DOHH2 (cell line): Measurements from ENCODE around the gene LGR6.
A peak's percentile ranks its signal among the peaks of the same experiment; 100 is the strongest.

Experiments
- H3F3A ChIP-seq: fragments of 200-600 bp; sonication (generic), shearing (Covaris generic); 2 replicates; pipeline ENCODE4 v1.6.0; 2016; ENCODE audit warnings: antibody characterized with exemption, mild to moderate bottlenecking; ENCODE audit not compliant: control insufficient read depth, insufficient read depth
- H3K27ac ChIP-seq: fragments of 200-600 bp; sonication (generic); 2 replicates; pipeline ENCODE4 v1.5.1; 2014; ENCODE audit warnings: low read depth, mild to moderate bottlenecking, low read length, moderate library complexity
- H3K27me3 ChIP-seq: fragments of 200-600 bp; sonication (generic); 2 replicates; pipeline ENCODE4 v1.6.1; 2014; ENCODE audit warnings: mild to moderate bottlenecking, low read length, mixed read lengths; ENCODE audit not compliant: control insufficient read depth
- H3K36me3 ChIP-seq: fragments of 200-600 bp; sonication (generic); 2 replicates; pipeline ENCODE4 v1.6.1; 2014; ENCODE audit warnings: mild to moderate bottlenecking, low read length, moderate library complexity, mixed read lengths; ENCODE audit not compliant: control insufficient read depth
- H3K4me1 ChIP-seq: fragments of 200-600 bp; sonication (generic); 2 replicates; pipeline ENCODE4 v1.6.1; 2014; ENCODE audit warnings: mild to moderate bottlenecking, low read length, mixed read lengths; ENCODE audit not compliant: control insufficient read depth
- H3K4me2 ChIP-seq: fragments of 200-600 bp; sonication (generic); 2 replicates; pipeline ENCODE4 v1.6.0; 2014; ENCODE audit warnings: mild to moderate bottlenecking, low read length, moderate library complexity
- H3K4me3 ChIP-seq: fragments of 200-600 bp; sonication (generic); 2 replicates; pipeline ENCODE4 v1.5.1; 2014; ENCODE audit warnings: mild to moderate bottlenecking, low read length, mixed read lengths
- H3K79me2 ChIP-seq: fragments of 200-600 bp; sonication (generic); 2 replicates; pipeline ENCODE4 v1.6.1; 2014; ENCODE audit warnings: mild to moderate bottlenecking, low read length, mixed read lengths; ENCODE audit not compliant: control insufficient read depth
- H3K9me2 ChIP-seq: fragments of 200-600 bp; sonication (generic); replicated peaks from 2 replicates; pipeline ENCODE4 v1.6.1; 2014; ENCODE audit warnings: mild to moderate bottlenecking, low read length, mixed read lengths; ENCODE audit not compliant: control insufficient read depth
- H3K9me3 ChIP-seq: fragments of 200-600 bp; sonication (generic); 2 replicates; pipeline ENCODE4 v1.6.1; 2014; ENCODE audit warnings: antibody characterized with exemption, low read length, mixed read lengths; ENCODE audit not compliant: control insufficient read depth, insufficient read depth
- H4K20me1 ChIP-seq: fragments of 200-600 bp; sonication (generic); 2 replicates; pipeline ENCODE4 v1.6.0; 2014; ENCODE audit warnings: low read depth, mild to moderate bottlenecking, antibody characterized with exemption, low read length, moderate library complexity; ENCODE audit not compliant: control insufficient read depth, insufficient read depth
- CTCF ChIP-seq: fragments of 200-600 bp; sonication (generic); IDR thresholded peaks from one replicate; pipeline ENCODE4 v1.5.1; 2014; ENCODE audit warnings: antibody characterized with exemption, mild to moderate bottlenecking, low read depth, low read length; ENCODE audit not compliant: poor library complexity, severe bottlenecking
- EZH2phosphoT487 ChIP-seq: fragments of 200-600 bp; sonication (generic); IDR thresholded peaks from 2 replicates; pipeline ENCODE4 v1.6.1; 2017; ENCODE audit warnings: borderline replicate concordance, mild to moderate bottlenecking, antibody characterized with exemption, low read length, moderate library complexity, mixed read lengths

The LGR6 gene

GRCh38 chr1:202161151-202162046 lies 32.2 kb upstream of the LGR6 start:
- H4K20me1 ChIP-seq: no peaks in the 10 kb centered on the region
- H3K27me3 ChIP-seq: no peaks in the 10 kb centered on the region
- H3F3A ChIP-seq: peaks cover 14% of the 10 kb centered on the region
- no peaks in the 10 kb centered on the region for H3K9me2 ChIP-seq
- H3K4me3 ChIP-seq: peak overlapping the region; percentile 80
- peak overlapping the region; percentile 92 for H3K27ac ChIP-seq
- no peaks in the 10 kb centered on the region for H3K9me3 ChIP-seq
- TF ChIP-seq CTCF (no peak), EZH2phosphoT487 (no peak)
- H3K36me3 ChIP-seq: peaks cover 40% of the 10 kb centered on the region
- peaks cover 90% of the 10 kb centered on the region for H3K4me1 ChIP-seq
- H3K4me2 ChIP-seq: peak overlapping the region; percentile 88
- peaks cover 39% of the 10 kb centered on the region for H3K79me2 ChIP-seq

GRCh38 chr1:202162047-202162417 lies 31.6 kb upstream of the LGR6 start:
- Histone ChIP-seq H3F3A (peaks cover 13% of the 10 kb centered on the region), H3K4me2 (peak overlapping the region; percentile 88), H3K27ac (peak overlapping the region; percentile 92), H3K79me2 (peaks cover 39% of the 10 kb centered on the region), H3K36me3 (peaks cover 34% of the 10 kb centered on the region), H3K4me1 (peaks cover 83% of the 10 kb centered on the region), H3K27me3 (no peaks in the 10 kb centered on the region), H4K20me1 (no peaks in the 10 kb centered on the region), H3K4me3 (peak overlapping the region; percentile 80), H3K9me3 (no peaks in the 10 kb centered on the region), H3K9me2 (no peaks in the 10 kb centered on the region)
- TF ChIP-seq CTCF: no peak
- TF ChIP-seq EZH2phosphoT487: no peak

- Histone ChIP-seq H3K9me3 (no peaks in the 10 kb centered on the region), H3K4me2 (peak overlapping the region; percentile 88), H3K27ac (peak overlapping the region; percentile 92), H3K4me3 (peak overlapping the region; percentile 80), H3K4me1 (peaks cover 79% of the 10 kb centered on the region), H4K20me1 (no peaks in the 10 kb centered on the region), H3K27me3 (no peaks in the 10 kb centered on the region), H3K9me2 (no peaks in the 10 kb centered on the region), H3F3A (peaks cover 11% of the 10 kb centered on the region), H3K36me3 (peaks cover 27% of the 10 kb centered on the region), H3K79me2 (peaks cover 36% of the 10 kb centered on the region)
- no peak for TF ChIP-seq EZH2phosphoT487
- no peak for TF ChIP-seq CTCF
Observed at GRCh38 chr1:202162418-202163280, 30.9 kb upstream of the LGR6 start.
